DOHH2 (cell line): ENCODE measurements around the gene OPN1SW.

Experiments used
- EZH2phosphoT487 ChIP-seq: fragments of 200-600 bp; sonication (generic); IDR thresholded peaks from 2 replicates; pipeline ENCODE4 v1.6.1; 2017; ENCODE audit warnings: borderline replicate concordance, mild to moderate bottlenecking, antibody characterized with exemption, low read length, moderate library complexity, mixed read lengths
- TF ChIP-seq, protein P1 (sequence below): fragments of 200-600 bp; sonication (generic); IDR thresholded peaks from one replicate; pipeline ENCODE4 v1.5.1; 2014; ENCODE audit warnings: antibody characterized with exemption, mild to moderate bottlenecking, low read depth, low read length; ENCODE audit not compliant: poor library complexity, severe bottlenecking

DNA sequence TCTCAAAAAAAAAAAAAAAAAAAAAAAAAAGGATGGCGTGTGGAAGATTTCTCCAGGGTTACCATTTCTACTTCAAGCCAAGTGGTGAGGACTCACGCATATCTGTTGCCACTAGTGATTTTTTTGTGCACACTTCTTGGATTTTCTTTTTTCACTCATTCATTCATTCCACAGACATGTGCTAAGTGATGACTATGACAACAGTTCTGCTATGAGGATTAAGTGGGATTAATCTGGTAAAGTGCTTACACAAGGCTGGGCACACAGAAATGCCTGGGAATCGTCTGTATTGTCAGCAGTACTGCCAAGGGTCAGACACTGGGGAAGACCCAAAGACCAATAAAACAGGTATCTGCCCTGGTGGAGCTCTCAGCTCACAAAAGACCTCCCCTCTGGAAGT, 6.3 kb upstream of the OPN1SW start:
- TF ChIP-seq, protein P1, sequence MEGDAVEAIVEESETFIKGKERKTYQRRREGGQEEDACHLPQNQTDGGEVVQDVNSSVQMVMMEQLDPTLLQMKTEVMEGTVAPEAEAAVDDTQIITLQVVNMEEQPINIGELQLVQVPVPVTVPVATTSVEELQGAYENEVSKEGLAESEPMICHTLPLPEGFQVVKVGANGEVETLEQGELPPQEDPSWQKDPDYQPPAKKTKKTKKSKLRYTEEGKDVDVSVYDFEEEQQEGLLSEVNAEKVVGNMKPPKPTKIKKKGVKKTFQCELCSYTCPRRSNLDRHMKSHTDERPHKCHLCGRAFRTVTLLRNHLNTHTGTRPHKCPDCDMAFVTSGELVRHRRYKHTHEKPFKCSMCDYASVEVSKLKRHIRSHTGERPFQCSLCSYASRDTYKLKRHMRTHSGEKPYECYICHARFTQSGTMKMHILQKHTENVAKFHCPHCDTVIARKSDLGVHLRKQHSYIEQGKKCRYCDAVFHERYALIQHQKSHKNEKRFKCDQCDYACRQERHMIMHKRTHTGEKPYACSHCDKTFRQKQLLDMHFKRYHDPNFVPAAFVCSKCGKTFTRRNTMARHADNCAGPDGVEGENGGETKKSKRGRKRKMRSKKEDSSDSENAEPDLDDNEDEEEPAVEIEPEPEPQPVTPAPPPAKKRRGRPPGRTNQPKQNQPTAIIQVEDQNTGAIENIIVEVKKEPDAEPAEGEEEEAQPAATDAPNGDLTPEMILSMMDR: no peak
- no peak for TF ChIP-seq EZH2phosphoT487
